ENCODE results near the gene METTL1.

Gene METTL1

DNA sequence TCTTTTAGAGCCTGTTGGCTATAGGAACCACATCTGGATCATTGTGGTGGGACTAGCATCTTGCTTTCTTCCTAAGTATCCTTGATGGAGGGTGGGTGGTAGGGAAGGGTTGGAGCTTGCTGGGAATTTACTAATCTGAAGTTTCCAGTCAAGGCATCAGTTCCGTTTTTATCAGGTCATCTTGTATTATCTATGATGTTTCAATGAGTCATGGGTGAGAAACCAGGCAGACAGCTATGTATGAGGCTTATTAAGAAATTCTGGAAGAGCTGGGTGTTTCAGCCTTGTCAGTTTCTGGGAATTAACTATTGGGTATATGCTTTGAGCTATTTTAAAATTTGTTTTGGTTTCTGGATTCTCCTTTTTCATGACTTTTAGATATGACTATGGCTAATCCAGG lies 22.0 kb upstream of the METTL1 start:
- H3K4me3 ChIP-seq (replicated peaks; ENCODE audit: insufficient read depth, low read length): no peak overlapping the region
- no peaks in the 10 kb centered on the region for H3K27me3 ChIP-seq (ENCODE audit: insufficient read depth, poor library complexity, severe bottlenecking)
- TF ChIP-seq GABPA (IDR thresholded peaks at IDR 0.05; ENCODE audit: low read depth): no peak
- TF ChIP-seq SPI1 (IDR thresholded peaks at IDR 0.05; ENCODE audit: borderline replicate concordance, low read depth): no peak
- TF ChIP-seq, protein P1, sequence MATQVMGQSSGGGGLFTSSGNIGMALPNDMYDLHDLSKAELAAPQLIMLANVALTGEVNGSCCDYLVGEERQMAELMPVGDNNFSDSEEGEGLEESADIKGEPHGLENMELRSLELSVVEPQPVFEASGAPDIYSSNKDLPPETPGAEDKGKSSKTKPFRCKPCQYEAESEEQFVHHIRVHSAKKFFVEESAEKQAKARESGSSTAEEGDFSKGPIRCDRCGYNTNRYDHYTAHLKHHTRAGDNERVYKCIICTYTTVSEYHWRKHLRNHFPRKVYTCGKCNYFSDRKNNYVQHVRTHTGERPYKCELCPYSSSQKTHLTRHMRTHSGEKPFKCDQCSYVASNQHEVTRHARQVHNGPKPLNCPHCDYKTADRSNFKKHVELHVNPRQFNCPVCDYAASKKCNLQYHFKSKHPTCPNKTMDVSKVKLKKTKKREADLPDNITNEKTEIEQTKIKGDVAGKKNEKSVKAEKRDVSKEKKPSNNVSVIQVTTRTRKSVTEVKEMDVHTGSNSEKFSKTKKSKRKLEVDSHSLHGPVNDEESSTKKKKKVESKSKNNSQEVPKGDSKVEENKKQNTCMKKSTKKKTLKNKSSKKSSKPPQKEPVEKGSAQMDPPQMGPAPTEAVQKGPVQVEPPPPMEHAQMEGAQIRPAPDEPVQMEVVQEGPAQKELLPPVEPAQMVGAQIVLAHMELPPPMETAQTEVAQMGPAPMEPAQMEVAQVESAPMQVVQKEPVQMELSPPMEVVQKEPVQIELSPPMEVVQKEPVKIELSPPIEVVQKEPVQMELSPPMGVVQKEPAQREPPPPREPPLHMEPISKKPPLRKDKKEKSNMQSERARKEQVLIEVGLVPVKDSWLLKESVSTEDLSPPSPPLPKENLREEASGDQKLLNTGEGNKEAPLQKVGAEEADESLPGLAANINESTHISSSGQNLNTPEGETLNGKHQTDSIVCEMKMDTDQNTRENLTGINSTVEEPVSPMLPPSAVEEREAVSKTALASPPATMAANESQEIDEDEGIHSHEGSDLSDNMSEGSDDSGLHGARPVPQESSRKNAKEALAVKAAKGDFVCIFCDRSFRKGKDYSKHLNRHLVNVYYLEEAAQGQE (IDR thresholded peaks at IDR 0.05; ENCODE audit: insufficient replicate concordance, low read depth): no peak
- TF ChIP-seq POLR2AphosphoS5 (IDR thresholded peaks at IDR 0.05; ENCODE audit: low read depth): no peak
- TF ChIP-seq, protein P2, sequence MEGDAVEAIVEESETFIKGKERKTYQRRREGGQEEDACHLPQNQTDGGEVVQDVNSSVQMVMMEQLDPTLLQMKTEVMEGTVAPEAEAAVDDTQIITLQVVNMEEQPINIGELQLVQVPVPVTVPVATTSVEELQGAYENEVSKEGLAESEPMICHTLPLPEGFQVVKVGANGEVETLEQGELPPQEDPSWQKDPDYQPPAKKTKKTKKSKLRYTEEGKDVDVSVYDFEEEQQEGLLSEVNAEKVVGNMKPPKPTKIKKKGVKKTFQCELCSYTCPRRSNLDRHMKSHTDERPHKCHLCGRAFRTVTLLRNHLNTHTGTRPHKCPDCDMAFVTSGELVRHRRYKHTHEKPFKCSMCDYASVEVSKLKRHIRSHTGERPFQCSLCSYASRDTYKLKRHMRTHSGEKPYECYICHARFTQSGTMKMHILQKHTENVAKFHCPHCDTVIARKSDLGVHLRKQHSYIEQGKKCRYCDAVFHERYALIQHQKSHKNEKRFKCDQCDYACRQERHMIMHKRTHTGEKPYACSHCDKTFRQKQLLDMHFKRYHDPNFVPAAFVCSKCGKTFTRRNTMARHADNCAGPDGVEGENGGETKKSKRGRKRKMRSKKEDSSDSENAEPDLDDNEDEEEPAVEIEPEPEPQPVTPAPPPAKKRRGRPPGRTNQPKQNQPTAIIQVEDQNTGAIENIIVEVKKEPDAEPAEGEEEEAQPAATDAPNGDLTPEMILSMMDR (IDR thresholded peaks at IDR 0.05; ENCODE audit: insufficient read depth, low read length): no peak
- DNase-seq (ENCODE audit: low read depth in 1 of 2, low spot score in 1 of 2): no peak
- no peak overlapping the region for H3K27ac ChIP-seq (replicated peaks)

DNA sequence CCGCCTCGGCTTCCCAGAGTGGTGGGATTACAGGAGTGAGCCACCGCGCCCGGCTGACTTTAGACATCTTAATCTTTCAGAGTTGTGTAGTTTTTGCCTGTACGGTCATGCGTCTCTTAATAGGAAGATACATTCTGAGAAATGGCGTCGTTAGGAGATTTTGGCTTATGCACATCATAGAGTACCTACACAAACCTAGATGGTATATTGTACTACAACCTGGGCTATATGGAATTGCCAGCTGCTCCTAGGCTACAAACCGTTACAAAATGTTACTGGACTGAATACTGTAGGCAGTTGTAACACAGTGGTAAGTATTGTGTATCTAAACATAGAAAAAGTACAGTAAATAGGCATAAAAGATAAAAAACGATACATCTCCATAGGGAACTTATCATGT lies 12.0 kb upstream of the METTL1 start:
- H3K27ac ChIP-seq (replicated peaks): no peak overlapping the region
- no peak overlapping the region for H3K4me3 ChIP-seq (replicated peaks; ENCODE audit: insufficient read depth, low read length)
- DNase-seq (ENCODE audit: low read depth in 1 of 2, low spot score in 1 of 2): no peak
- H3K27me3 ChIP-seq (ENCODE audit: insufficient read depth, poor library complexity, severe bottlenecking): no peaks in the 10 kb centered on the region
- TF ChIP-seq, protein P1 (IDR thresholded peaks at IDR 0.05; ENCODE audit: insufficient replicate concordance, low read depth): no peak

DNA sequence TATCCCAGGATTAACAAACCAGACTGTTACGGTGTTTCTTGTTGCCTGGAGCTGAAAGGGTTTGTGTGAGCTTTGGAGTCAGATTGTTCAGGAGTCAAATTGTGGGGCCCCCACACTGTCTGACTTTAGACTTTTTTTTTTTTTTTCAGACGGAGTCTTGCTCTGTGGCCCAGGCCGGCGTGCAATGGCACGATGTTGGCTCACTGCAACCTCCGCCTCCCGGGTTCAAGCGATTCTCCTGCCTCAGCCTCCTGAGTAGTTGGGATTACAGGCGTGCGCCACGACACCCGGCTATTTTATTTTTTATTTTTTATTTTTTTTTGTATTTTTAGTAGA lies 11.5 kb upstream of the METTL1 start:
- Histone ChIP-seq H3K4me3 (replicated peaks; ENCODE audit: insufficient read depth, low read length) (peak overlapping the region; percentile 98), H3K27ac (replicated peaks) (peak overlapping the region; percentile 71), H3K27me3 (ENCODE audit: insufficient read depth, poor library complexity, severe bottlenecking) (no peaks in the 10 kb centered on the region)
- DNase-seq (ENCODE audit: low read depth in 1 of 2, low spot score in 1 of 2): no peak
- TF ChIP-seq, protein P1 (IDR thresholded peaks at IDR 0.05; ENCODE audit: insufficient replicate concordance, low read depth): no peak
- TF ChIP-seq GABPA (IDR thresholded peaks at IDR 0.05; ENCODE audit: low read depth): no peak
- no peak for TF ChIP-seq POLR2AphosphoS5 (IDR thresholded peaks at IDR 0.05; ENCODE audit: low read depth)

DNA sequence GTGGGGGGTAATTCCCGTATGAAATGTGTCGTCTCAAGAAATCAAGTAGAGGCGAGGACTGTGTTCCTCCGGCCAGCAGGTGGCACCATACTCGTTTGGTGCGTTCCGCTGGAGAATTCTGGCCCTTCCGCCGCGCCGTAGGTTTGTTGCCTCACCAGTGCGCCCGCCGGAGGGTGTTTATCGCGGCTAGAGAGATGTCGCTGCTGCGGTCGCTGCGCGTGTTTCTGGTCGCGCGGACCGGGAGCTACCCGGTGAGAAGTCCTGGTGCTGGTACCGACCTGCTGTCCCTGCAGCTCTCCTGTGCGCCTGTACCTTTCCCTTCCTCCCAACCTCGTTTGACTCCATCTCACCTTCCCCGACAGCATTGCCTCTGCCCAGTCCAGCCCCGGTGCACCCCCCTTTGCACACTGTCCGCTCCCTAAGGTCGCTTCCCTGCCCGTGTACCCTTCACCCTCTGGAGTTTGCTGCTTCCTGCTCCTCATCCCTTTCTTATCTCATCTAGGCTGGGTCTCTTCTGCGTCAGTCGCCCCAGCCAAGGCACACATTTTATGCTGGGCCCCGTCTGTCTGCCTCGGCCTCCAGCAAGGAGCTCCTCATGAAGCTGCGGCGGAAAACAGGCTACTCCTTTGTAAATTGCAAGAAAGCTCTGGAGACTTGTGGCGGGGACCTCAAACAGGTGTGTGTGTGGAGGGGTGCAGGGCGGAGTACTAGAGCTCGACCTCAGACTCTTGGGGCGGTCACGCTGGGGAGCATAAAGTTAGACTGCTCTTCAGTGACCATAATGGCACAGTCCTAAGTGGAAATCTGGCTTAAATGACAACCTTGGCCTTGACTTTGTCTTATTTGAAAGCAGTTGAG lies 10.9 kb upstream of the METTL1 start, which contains the start of gene TSFM:
Gene TSFM, plus strand, starts transcription at position 180 of the 858 bp plus-strand sequence. Its CDS starts 15 bp downstream, at position 195.
- Histone ChIP-seq H3K27ac (replicated peaks) (peak within 1 kb of the TSS; percentile 71), H3K27me3 (ENCODE audit: insufficient read depth, poor library complexity, severe bottlenecking) (no peaks in the 10 kb centered on the region), H3K4me3 (replicated peaks; ENCODE audit: insufficient read depth, low read length) (peak within 1 kb of the TSS; percentile 98)
- DNase-seq (ENCODE audit: low read depth in 1 of 2, low spot score in 1 of 2): peak; percentile 86 to 96
- TF ChIP-seq GABPA (IDR thresholded peaks at IDR 0.05; ENCODE audit: low read depth) (no peak), POLR2AphosphoS5 (IDR thresholded peaks at IDR 0.05; ENCODE audit: low read depth) (peak; percentile 96), SPI1 (IDR thresholded peaks at IDR 0.05; ENCODE audit: borderline replicate concordance, low read depth) (no peak)
- TF ChIP-seq, protein P2 (IDR thresholded peaks at IDR 0.05; ENCODE audit: insufficient read depth, low read length): peak; percentile 77
- TF ChIP-seq, protein P1 (IDR thresholded peaks at IDR 0.05; ENCODE audit: insufficient replicate concordance, low read depth): peak; percentile 65

All from HL-60 (cell line).